Loucy (cell line): ENCODE data around the gene LMX1B.

Source experiments
- H2AFZ ChIP-seq: fragments of 200-600 bp; sonication (generic); 2 replicates; pipeline ENCODE4 v1.6.0; 2016; ENCODE audit warnings: antibody characterized with exemption, mild to moderate bottlenecking, low read length, moderate library complexity
- H3F3A ChIP-seq: fragments of 200-600 bp; 2 replicates; pipeline ENCODE4 v1.6.0; 2016; ENCODE audit warnings: antibody characterized with exemption, low read depth, mild to moderate bottlenecking
- H3K27me3 ChIP-seq: fragments of 200-600 bp; sonication (generic); 2 replicates; pipeline ENCODE4 v1.6.1; 2014; ENCODE audit warnings: low read length, mild to moderate bottlenecking; ENCODE audit not compliant: insufficient read depth, poor library complexity, severe bottlenecking
- H3K36me3 ChIP-seq: fragments of 200-600 bp; sonication (generic); 2 replicates; pipeline ENCODE4 v1.6.1; 2016; ENCODE audit warnings: low read length; ENCODE audit not compliant: insufficient read depth
- H3K4me1 ChIP-seq: fragments of 200-600 bp; sonication (generic); 2 replicates; pipeline ENCODE4 v1.5.1; 2014; ENCODE audit warnings: low read length, mild to moderate bottlenecking; ENCODE audit not compliant: insufficient read depth, poor library complexity, severe bottlenecking
- H3K4me2 ChIP-seq: fragments of 200-600 bp; sonication (generic); 2 replicates; pipeline ENCODE4 v1.6.0; 2014; ENCODE audit warnings: antibody characterized with exemption, low read length, low read depth, mild to moderate bottlenecking; ENCODE audit not compliant: poor library complexity, severe bottlenecking
- H3K4me3 ChIP-seq: fragments of 200-600 bp; sonication (generic); 2 replicates; pipeline ENCODE4 v1.5.1; 2014; ENCODE audit warnings: low read length, mild to moderate bottlenecking, mixed read lengths; ENCODE audit not compliant: poor library complexity, severe bottlenecking
- H3K79me2 ChIP-seq: fragments of 200-600 bp; sonication (generic); 2 replicates; pipeline ENCODE4 v1.6.1; 2014; ENCODE audit warnings: low read length; ENCODE audit not compliant: insufficient read depth
- H3K9ac ChIP-seq: fragments of 200-600 bp; sonication (generic); 2 replicates; pipeline ENCODE4 v1.6.0; 2014; ENCODE audit warnings: mild to moderate bottlenecking, low read depth, low read length, moderate library complexity; ENCODE audit not compliant: poor library complexity, severe bottlenecking
- H3K9me2 ChIP-seq: fragments of 200-600 bp; sonication (generic); replicated peaks from 2 replicates; pipeline ENCODE4 v1.6.1; 2016; ENCODE audit warnings: low read depth, low read length, mixed read lengths
- H3K9me3 ChIP-seq: fragments of 200-600 bp; sonication (generic); 2 replicates; pipeline ENCODE4 v1.6.1; 2014; ENCODE audit warnings: mild to moderate bottlenecking, antibody characterized with exemption, low read length, low read depth; ENCODE audit not compliant: insufficient read depth
- H4K20me1 ChIP-seq: fragments of 200-600 bp; sonication (generic); 2 replicates; pipeline ENCODE4 v1.6.0; 2014; ENCODE audit warnings: antibody characterized with exemption, low read length, mild to moderate bottlenecking; ENCODE audit not compliant: insufficient read depth, poor library complexity, severe bottlenecking
- CTCF ChIP-seq: fragments of 200-600 bp; sonication (generic); conservative IDR thresholded peaks from 2 replicates; pipeline ENCODE4 v1.5.1; 2014; ENCODE audit warnings: mild to moderate bottlenecking, antibody characterized with exemption, low read length
- EZH2phosphoT487 ChIP-seq: fragments of 200-600 bp; IDR thresholded peaks from 2 replicates; pipeline ENCODE4 v1.6.1; 2018; ENCODE audit warnings: antibody characterized with exemption, mild to moderate bottlenecking, moderate library complexity, borderline replicate concordance

Gene LMX1B

GRCh38 chr9:126704892-126705766, 91.4 kb downstream of the LMX1B start:
- Histone ChIP-seq H3K27me3 (no peaks in the 10 kb centered on the region), H3K4me3 (peak overlapping the region; percentile 38), H3K9ac (no peak overlapping the region), H3K9me2 (no peaks in the 10 kb centered on the region), H3K36me3 (no peaks in the 10 kb centered on the region), H3K9me3 (no peaks in the 10 kb centered on the region), H2AFZ (peak overlapping the region; percentile 77), H3F3A (no peaks in the 10 kb centered on the region), H4K20me1 (no peaks in the 10 kb centered on the region), H3K4me1 (peaks cover 15% of the 10 kb centered on the region), H3K4me2 (peak overlapping the region; percentile 66), H3K79me2 (no peaks in the 10 kb centered on the region)
- TF ChIP-seq CTCF (peak; percentile 86), EZH2phosphoT487 (no peak)

- no peaks in the 10 kb centered on the region for H3K9me3 ChIP-seq
- H3K4me2 ChIP-seq = peak overlapping the region; percentile 66
- no peaks in the 10 kb centered on the region for H4K20me1 ChIP-seq
- no peak overlapping the region for H3K9ac ChIP-seq
- H3K4me3 ChIP-seq = no peak overlapping the region
- H3K9me2 ChIP-seq = no peaks in the 10 kb centered on the region
- no peaks in the 10 kb centered on the region for H3F3A ChIP-seq
- H3K4me1 ChIP-seq = peaks cover 15% of the 10 kb centered on the region
- H2AFZ ChIP-seq = 0 out of 2 replicates have a peak overlapping the region, but pooled peaks have one; percentile 77
- H3K79me2 ChIP-seq = no peaks in the 10 kb centered on the region
- no peaks in the 10 kb centered on the region for H3K27me3 ChIP-seq
- H3K36me3 ChIP-seq = no peaks in the 10 kb centered on the region
- no peak for TF ChIP-seq EZH2phosphoT487
- TF ChIP-seq CTCF = peak; percentile 81
Observed at GRCh38 chr9:126705767-126706697, 92.3 kb downstream of the LMX1B start.

- no peaks in the 10 kb centered on the region for H3K79me2 ChIP-seq
- no peaks in the 10 kb centered on the region for H3K9me3 ChIP-seq
- no peaks in the 10 kb centered on the region for H4K20me1 ChIP-seq
Observed at GRCh38 chr9:126706698-126707053, 92.9 kb downstream of the LMX1B start.

More at GRCh38 chr9:126706698-126707053, 92.9 kb downstream of the LMX1B start:
- TF ChIP-seq CTCF (no peak), EZH2phosphoT487 (no peak)
- H3K9ac ChIP-seq = no peak overlapping the region
- H3K9me2 ChIP-seq = no peaks in the 10 kb centered on the region
- H3K4me3 ChIP-seq = no peak overlapping the region
- H3K4me1 ChIP-seq = peaks cover 15% of the 10 kb centered on the region
- no peaks in the 10 kb centered on the region for H3F3A ChIP-seq
- H2AFZ ChIP-seq = no peak overlapping the region
- no peaks in the 10 kb centered on the region for H3K27me3 ChIP-seq
- no peak overlapping the region for H3K4me2 ChIP-seq
- no peaks in the 10 kb centered on the region for H3K36me3 ChIP-seq
